Liver (tissue), 3 donors: ENCODE measurements around the gene IFNGR1.

Experiments used
- EGR1 ChIP-seq, 2 donors: IDR thresholded peaks; 2 replicates each; pipeline ENCODE4 v1.6.1; 2016 to 2018; ENCODE audit warnings: antibody characterized with exemption in 2 of 2, low read depth in 2 of 2
- GABPA ChIP-seq, 2 donors: IDR thresholded peaks in 1 of 2; conservative IDR thresholded peaks in 1 of 2; 2 replicates each; pipeline ENCODE4 v1.6.1; 2016; ENCODE audit warnings: antibody characterized with exemption in 2 of 2, mild to moderate bottlenecking in 1 of 2, moderate library complexity in 1 of 2
- JUND ChIP-seq, 2 donors: IDR thresholded peaks; 2 replicates each; pipeline ENCODE4 v1.6.1; 2016; ENCODE audit warnings: antibody characterized with exemption in 2 of 2
- RAD21 ChIP-seq, 2 donors: IDR thresholded peaks; 2 replicates each; pipeline ENCODE4 v1.6.1; 2016; ENCODE audit warnings: antibody characterized with exemption in 2 of 2, mild to moderate bottlenecking in 2 of 2
- RXRA ChIP-seq, 2 donors: IDR thresholded peaks; 2 replicates each; pipeline ENCODE4 v1.6.1; 2017 to 2018; ENCODE audit warnings: antibody characterized with exemption in 2 of 2, mild to moderate bottlenecking in 1 of 2
- SP1 ChIP-seq: IDR thresholded peaks from 2 replicates; pipeline ENCODE4 v1.6.1; 2018; ENCODE audit warnings: antibody characterized with exemption, mild to moderate bottlenecking
- TAF1 ChIP-seq: conservative IDR thresholded peaks from 2 replicates; pipeline ENCODE4 v1.6.1; 2016; ENCODE audit warnings: antibody characterized with exemption, mild to moderate bottlenecking
- YY1 ChIP-seq: IDR thresholded peaks from 2 replicates; pipeline ENCODE4 v1.6.1; 2016; ENCODE audit warnings: antibody characterized with exemption, mild to moderate bottlenecking
- TF ChIP-seq, protein P1 (sequence below): IDR thresholded peaks from 2 replicates; pipeline ENCODE4 v1.6.1; 2016; ENCODE audit warnings: antibody characterized with exemption
- TF ChIP-seq, protein P2 (sequence below): fragments of 150-350 bp; IDR thresholded peaks from 2 replicates; pipeline ENCODE4 v1.5.1; 2017; ENCODE audit warnings: improper control_type of control experiment, low read depth, low read length; ENCODE audit not compliant: missing input control
- TF ChIP-seq, protein P3 (sequence below): IDR thresholded peaks from 2 replicates; pipeline ENCODE4 v1.6.1; 2016; ENCODE audit warnings: antibody characterized with exemption
- TF ChIP-seq, protein P4 (sequence below): IDR thresholded peaks from 2 replicates; pipeline ENCODE4 v1.6.1; 2016; ENCODE audit warnings: antibody characterized with exemption, mild to moderate bottlenecking
- TF ChIP-seq, protein P5 (sequence below): IDR thresholded peaks from 2 replicates; pipeline ENCODE4 v1.6.1; 2016; ENCODE audit warnings: antibody characterized with exemption
- donor health status: healthy.
- donor health status: healthy.

DNA sequence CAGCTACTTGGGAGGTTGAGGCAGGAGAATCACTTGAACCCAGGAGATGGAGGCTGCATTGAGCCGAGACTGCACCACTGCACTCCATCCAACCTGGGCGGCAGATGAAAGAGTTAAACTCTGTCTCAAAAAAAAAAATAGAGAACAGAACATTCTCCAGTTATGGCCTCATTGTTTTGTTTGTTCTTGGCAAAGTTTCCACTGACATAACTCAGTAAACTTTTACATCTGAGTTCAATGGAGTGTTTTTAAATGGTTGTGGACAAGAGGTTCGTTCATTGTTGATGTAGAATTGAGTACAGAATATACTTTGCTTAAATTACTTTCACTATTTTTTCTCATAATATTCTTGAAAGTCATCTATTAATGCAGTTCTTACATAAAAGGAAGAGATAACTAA is 42.2 kb upstream of the IFNGR1 start:
- TF ChIP-seq, protein P1, sequence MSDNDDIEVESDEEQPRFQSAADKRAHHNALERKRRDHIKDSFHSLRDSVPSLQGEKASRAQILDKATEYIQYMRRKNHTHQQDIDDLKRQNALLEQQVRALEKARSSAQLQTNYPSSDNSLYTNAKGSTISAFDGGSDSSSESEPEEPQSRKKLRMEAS, result no peak
- no peak for TF ChIP-seq SP1
- TF ChIP-seq, protein P2, sequence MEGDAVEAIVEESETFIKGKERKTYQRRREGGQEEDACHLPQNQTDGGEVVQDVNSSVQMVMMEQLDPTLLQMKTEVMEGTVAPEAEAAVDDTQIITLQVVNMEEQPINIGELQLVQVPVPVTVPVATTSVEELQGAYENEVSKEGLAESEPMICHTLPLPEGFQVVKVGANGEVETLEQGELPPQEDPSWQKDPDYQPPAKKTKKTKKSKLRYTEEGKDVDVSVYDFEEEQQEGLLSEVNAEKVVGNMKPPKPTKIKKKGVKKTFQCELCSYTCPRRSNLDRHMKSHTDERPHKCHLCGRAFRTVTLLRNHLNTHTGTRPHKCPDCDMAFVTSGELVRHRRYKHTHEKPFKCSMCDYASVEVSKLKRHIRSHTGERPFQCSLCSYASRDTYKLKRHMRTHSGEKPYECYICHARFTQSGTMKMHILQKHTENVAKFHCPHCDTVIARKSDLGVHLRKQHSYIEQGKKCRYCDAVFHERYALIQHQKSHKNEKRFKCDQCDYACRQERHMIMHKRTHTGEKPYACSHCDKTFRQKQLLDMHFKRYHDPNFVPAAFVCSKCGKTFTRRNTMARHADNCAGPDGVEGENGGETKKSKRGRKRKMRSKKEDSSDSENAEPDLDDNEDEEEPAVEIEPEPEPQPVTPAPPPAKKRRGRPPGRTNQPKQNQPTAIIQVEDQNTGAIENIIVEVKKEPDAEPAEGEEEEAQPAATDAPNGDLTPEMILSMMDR, result no peak
- TF ChIP-seq, protein P3, sequence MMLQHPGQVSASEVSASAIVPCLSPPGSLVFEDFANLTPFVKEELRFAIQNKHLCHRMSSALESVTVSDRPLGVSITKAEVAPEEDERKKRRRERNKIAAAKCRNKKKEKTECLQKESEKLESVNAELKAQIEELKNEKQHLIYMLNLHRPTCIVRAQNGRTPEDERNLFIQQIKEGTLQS, result no peak
- no peak for TF ChIP-seq YY1
- no peak for TF ChIP-seq RAD21 (IDR thresholded peaks at IDR 0.05)
- TF ChIP-seq RXRA (IDR thresholded peaks at IDR 0.05), result no peak
- TF ChIP-seq, protein P4, sequence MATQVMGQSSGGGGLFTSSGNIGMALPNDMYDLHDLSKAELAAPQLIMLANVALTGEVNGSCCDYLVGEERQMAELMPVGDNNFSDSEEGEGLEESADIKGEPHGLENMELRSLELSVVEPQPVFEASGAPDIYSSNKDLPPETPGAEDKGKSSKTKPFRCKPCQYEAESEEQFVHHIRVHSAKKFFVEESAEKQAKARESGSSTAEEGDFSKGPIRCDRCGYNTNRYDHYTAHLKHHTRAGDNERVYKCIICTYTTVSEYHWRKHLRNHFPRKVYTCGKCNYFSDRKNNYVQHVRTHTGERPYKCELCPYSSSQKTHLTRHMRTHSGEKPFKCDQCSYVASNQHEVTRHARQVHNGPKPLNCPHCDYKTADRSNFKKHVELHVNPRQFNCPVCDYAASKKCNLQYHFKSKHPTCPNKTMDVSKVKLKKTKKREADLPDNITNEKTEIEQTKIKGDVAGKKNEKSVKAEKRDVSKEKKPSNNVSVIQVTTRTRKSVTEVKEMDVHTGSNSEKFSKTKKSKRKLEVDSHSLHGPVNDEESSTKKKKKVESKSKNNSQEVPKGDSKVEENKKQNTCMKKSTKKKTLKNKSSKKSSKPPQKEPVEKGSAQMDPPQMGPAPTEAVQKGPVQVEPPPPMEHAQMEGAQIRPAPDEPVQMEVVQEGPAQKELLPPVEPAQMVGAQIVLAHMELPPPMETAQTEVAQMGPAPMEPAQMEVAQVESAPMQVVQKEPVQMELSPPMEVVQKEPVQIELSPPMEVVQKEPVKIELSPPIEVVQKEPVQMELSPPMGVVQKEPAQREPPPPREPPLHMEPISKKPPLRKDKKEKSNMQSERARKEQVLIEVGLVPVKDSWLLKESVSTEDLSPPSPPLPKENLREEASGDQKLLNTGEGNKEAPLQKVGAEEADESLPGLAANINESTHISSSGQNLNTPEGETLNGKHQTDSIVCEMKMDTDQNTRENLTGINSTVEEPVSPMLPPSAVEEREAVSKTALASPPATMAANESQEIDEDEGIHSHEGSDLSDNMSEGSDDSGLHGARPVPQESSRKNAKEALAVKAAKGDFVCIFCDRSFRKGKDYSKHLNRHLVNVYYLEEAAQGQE, result no peak
- no peak for TF ChIP-seq EGR1 (IDR thresholded peaks at IDR 0.05; ENCODE audit: low read depth in 2 of 2)
- TF ChIP-seq GABPA (IDR thresholded peaks at IDR 0.05 in 1 of 2, conservative IDR thresholded peaks at IDR 0.05 in 1 of 2), result no peak
- TF ChIP-seq, protein P5, sequence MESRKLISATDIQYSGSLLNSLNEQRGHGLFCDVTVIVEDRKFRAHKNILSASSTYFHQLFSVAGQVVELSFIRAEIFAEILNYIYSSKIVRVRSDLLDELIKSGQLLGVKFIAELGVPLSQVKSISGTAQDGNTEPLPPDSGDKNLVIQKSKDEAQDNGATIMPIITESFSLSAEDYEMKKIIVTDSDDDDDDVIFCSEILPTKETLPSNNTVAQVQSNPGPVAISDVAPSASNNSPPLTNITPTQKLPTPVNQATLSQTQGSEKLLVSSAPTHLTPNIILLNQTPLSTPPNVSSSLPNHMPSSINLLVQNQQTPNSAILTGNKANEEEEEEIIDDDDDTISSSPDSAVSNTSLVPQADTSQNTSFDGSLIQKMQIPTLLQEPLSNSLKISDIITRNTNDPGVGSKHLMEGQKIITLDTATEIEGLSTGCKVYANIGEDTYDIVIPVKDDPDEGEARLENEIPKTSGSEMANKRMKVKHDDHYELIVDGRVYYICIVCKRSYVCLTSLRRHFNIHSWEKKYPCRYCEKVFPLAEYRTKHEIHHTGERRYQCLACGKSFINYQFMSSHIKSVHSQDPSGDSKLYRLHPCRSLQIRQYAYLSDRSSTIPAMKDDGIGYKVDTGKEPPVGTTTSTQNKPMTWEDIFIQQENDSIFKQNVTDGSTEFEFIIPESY, result no peak
- TF ChIP-seq TAF1, result no peak
- TF ChIP-seq JUND (IDR thresholded peaks at IDR 0.05), result no peak
